HG03469 (cell line): ENCODE measurements around the gene PCCA.

Source experiments
- ATAC-seq: cut with Tn5 transposase; IDR thresholded peaks from one replicate; pipeline ENCODE4 v1.9.1; 2021; ENCODE audit warnings: mild to moderate bottlenecking, moderate library complexity, moderate number of reproducible peaks; ENCODE audit not compliant: unreplicated experiment

The PCCA gene

GRCh38 chr13:100447831-100448230, 358.9 kb downstream of the PCCA start:
- ATAC-seq: no peak

DNA sequence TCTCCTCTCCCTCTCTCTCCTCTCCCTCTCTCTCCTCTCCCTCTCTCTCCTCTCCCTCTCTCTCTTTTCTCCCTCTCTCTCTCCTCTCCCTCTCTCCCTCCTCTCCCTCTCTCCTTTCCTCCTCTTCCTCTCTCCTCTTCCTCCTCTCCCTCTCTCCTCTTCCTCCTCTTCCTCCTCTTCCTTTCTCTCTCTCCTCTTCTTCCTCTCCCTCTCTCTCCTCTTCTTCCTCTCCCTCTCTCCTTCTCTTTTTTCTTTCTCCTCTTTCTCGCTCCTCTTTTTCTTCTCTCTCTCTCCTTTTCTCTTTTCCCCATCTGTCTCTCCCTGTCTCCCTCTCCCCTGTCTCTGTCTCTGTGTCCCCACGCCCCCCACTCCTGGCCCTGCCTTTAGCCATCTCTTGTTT, 363.0 kb downstream of the PCCA start:
- no peak for ATAC-seq

GRCh38 chr13:100454876-100455275, 366.0 kb downstream of the PCCA start:
- no peak for ATAC-seq

- no peak for ATAC-seq
These were observed 369.8 kb downstream of the PCCA start for GRCh38 chr13:100458673-100459072.

DNA sequence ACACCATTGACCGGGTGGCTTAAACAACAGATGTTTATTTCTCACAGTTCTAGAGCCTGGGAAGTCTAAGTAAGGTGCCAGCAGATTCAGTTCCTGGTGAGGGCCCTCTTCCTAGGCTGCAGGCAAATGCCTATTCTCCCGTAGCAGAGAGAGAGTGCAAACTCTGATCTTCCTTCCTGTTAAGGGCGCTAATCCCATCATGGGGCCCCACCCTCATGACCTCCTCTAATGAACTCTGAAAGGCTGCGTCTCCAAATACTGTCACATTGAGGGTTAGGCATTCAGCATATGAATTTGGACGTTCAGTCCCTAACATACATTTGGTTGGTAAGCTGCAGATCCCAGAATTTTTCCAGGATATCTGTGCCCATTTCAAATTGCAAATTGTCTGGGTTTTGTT, 370.9 kb downstream of the PCCA start:
- no peak for ATAC-seq

- no peak for ATAC-seq
These were observed 371.4 kb downstream of the PCCA start for GRCh38 chr13:100460266-100460665.

GRCh38 chr13:100460791-100461190, 371.9 kb downstream of the PCCA start:
- ATAC-seq: no peak

GRCh38 chr13:100461309-100462030, 372.6 kb downstream of the PCCA start:
- ATAC-seq: no peak

DNA sequence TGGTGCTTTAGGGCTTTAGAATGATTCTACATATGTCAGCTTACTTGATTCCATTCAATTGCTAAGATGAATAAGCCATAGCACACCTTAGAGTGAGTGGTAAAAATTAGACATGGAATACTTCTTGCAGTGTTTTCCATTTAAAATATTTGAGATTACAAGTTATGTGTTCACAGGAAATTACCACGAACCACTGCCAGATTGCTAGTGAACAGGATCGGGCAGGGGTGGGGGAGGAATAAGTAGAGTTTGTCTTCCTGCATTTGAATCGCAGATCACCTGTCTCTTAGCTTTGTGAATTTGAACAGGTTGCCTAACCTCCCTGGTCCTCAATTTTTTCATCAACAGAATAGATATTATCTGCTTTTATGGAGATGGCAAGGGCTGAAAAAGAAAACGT, 375.1 kb downstream of the PCCA start:
- ATAC-seq: no peak

DNA sequence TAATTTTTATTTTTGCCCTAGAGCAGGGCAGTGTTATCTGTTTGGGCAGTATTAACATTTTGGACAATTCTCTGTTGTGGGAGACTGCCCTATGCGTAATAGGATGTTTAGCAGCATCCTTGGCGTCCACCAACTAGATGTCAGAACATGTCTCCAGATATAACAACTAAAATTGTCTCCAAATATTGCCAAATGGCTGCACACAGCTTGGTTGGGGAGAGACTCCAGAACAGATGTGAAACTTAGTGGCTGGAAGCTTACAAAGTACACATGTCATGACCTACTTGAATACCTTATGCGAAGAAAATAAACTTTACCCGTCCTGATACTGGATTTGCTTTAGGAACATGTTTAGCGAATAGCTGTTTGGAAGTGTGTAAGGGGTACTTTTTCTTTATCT, 376.7 kb downstream of the PCCA start:
- ATAC-seq: no peak

DNA sequence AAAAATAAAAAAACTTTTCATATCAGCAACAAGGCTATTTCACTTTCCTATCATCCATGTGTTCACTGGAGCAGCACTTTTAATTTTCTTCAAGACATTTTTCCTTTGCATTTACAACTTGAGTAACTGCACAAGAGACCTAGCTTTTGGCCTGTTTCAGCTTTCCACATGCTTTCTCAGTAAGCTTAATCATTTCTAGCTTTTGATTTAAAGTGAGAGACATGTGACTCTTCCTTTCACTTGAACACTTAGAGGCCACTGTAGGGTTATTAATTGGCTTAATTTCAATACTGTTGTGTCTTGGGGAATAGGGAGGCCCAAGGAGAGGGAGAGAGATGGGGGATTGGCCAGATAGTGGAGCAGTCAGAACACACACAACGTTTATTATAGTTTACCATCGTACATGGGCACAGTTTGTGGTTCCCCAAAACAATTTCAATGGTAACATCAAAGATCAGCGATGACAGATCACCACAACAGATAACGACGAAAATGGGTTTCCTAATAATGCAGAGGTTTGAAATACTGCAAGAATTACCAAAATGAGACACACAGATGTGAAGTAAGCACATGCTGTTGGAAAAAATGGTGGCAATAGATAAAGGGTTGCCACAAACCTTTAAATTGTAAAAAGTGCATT, 382.1 kb downstream of the PCCA start:
- ATAC-seq: no peak

DNA sequence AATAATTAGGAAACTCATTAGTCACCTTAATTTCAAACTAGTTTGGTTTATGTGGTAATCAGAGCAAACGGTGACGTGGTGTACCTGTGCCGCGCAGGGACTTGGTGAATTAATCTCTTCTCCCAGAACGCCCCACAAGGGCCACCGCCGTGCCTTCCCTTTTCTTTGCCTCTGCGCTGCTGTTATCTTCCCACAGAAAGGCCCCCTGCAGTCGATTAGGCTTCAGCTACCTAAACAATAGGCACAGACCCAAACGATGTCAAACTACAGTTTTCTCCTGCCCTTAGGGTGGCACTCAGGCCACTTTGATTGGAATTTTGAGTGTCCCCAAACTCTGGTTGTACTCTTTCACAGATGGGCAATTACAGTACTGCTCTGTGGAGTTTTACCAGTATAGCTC, 384.2 kb downstream of the PCCA start:
- ATAC-seq: no peak

DNA sequence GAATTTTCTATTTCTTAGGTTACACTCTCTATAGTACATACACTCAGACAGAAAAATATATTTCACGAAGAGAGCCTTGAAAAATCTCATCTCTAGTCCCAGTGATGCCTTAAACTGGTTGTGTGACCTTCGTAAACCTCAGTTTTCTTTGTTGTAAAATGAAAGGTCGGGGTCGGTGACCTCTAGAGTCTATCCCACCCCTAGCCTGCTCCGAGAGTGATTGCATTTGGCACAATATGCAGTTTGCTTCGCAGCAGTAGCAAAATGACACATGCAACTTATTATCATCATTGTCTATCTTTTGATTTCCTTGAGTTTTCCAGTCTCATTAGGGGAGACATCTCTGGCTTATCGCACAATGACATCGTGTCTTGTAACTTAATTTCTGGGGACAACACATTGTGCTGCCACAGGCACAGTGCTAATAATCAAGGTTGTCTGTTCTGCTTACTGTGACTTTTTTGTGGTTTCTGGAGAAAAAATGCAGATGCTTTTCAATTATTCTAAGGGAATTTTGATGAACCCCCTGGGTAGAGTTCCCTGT, 384.7 kb downstream of the PCCA start:
- ATAC-seq: no peak

DNA sequence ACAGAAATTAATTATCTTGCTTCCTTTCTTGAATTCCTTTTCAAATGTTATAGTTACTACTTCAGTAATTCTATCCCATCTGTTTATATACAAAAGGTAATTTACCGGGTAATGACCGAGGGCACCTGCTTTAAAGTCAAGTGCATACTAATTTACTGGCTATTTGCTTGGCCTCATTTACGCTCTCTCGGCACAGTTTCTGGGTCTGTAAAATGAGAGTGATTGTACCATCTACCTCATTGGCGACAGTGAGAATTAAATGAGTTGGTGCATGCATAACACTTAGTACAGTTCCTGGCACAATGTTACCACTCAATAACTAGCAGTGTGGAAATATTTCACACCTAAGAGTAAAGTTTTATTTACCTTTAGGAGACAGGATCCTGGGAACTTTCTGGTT, 388.1 kb downstream of the PCCA start:
- no peak for ATAC-seq

- no peak for ATAC-seq
These were observed 389.4 kb downstream of the PCCA start for GRCh38 chr13:100478107-100478809.

DNA sequence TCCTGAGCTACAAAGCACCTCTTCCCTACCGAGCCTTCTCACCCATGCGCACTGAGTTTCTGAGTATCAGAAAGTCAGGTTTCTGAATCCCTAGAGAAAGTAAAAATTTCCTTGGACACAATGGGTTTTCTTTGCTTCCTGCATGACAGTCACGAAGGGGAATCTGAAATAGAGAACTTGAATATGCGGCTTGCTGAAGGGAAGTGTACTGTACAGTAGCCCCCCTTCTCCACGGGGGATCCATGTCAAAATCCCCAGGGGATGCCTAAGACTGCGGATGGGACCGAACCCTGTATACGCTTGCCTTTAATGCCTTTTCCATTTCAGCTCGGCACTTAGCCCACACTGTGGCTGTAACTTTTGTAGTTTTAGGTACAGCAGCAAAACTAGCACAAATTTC, 391.8 kb downstream of the PCCA start:
- no peak for ATAC-seq

- no peak for ATAC-seq
These were observed 394.2 kb downstream of the PCCA start for GRCh38 chr13:100483139-100483538.

DNA sequence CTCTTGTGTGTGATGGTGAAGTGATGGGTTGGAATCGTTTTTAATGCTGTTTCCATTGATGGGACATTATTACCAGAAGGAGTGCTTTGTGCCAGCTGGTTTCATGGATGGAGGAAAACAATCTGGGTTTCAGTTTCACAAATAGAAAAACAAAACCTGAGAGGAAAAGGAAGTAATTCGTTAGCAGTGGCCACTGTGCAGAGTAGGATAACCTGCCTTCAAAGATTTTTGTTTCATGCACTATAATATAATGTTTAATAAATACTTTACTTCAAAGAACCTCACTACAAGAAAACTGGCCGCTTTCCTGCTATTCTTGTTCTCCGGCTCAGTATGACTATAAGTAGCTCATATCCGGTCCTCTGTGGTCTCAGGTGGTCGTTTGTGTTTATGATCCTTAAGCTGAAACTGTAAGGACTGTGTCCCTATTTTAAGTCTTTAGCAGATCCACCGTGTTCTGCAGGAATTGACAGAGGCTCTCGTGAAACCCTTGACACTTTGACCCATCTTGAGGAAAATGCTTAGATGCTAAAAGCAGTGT, 395.0 kb downstream of the PCCA start:
- no peak for ATAC-seq

GRCh38 chr13:100484702-100485101, 395.8 kb downstream of the PCCA start:
- no peak for ATAC-seq

- no peak for ATAC-seq
These were observed 396.4 kb downstream of the PCCA start for GRCh38 chr13:100485265-100485664.

GRCh38 chr13:100490692-100491091, 401.8 kb downstream of the PCCA start:
- no peak for ATAC-seq
